GM23338 (cell line): ENCODE data around the gene PAPPA2. TPM values are rescaled to one million over a fixed set of nuclear protein-coding genes. Genes with fewer than 3 reads are reported as not detected.

Experiments used
- ATAC-seq: fragments of 200-7000 bp; cut with Tn5 transposase; 3 replicates; pipeline ENCODE4 v1.9.1; 2020
- DNase-seq: peaks from one replicate; pipeline ENCODE4 v3.0.0-alpha.2; 2015; ENCODE audit warnings: low spot score
- H2AFZ ChIP-seq: fragments of 200-600 bp; sonication (generic); 2 replicates; pipeline ENCODE4 v1.8.0; 2016; ENCODE audit warnings: antibody characterized with exemption, mild to moderate bottlenecking, moderate library complexity
- H3F3A ChIP-seq: fragments of 200-600 bp; sonication (generic); replicated peaks from 2 replicates; pipeline ENCODE4 v1.8.0; 2017; ENCODE audit warnings: antibody characterized with exemption, mixed run types, low read depth
- H3K27ac ChIP-seq: fragments of 200-600 bp; sonication (generic); 2 replicates; pipeline ENCODE4 v1.6.1; 2016; ENCODE audit warnings: low read depth
- H3K27me3 ChIP-seq: fragments of 200-600 bp; sonication (generic); 2 replicates; pipeline ENCODE4 v1.8.0; 2016; ENCODE audit warnings: mild to moderate bottlenecking, mixed run types, moderate library complexity; ENCODE audit not compliant: insufficient read depth
- H3K36me3 ChIP-seq: fragments of 200-600 bp; sonication (generic); 2 replicates; pipeline ENCODE4 v1.8.0; 2016; ENCODE audit warnings: mild to moderate bottlenecking; ENCODE audit not compliant: insufficient read depth
- H3K4me1 ChIP-seq: fragments of 200-600 bp; sonication (generic); 2 replicates; pipeline ENCODE4 v1.8.0; 2016; ENCODE audit warnings: mild to moderate bottlenecking, moderate library complexity; ENCODE audit not compliant: insufficient read depth
- H3K4me2 ChIP-seq: fragments of 200-600 bp; sonication (generic); 2 replicates; pipeline ENCODE4 v1.7.1; 2017; ENCODE audit warnings: mixed run types
- H3K4me3 ChIP-seq: fragments of 200-600 bp; sonication (generic); 2 replicates; pipeline ENCODE4 v1.6.1; 2016; ENCODE audit warnings: mixed run types
- H3K79me2 ChIP-seq: fragments of 200-600 bp; sonication (generic); replicated peaks from 2 replicates; pipeline ENCODE4 v1.8.0; 2017; ENCODE audit warnings: mild to moderate bottlenecking; ENCODE audit not compliant: insufficient read depth
- H3K9me2 ChIP-seq: fragments of 200-600 bp; sonication (generic); 2 replicates; pipeline ENCODE4 v1.8.0; 2017; ENCODE audit not compliant: insufficient read depth
- H4K20me1 ChIP-seq: fragments of 200-600 bp; sonication (generic); replicated peaks from 2 replicates; pipeline ENCODE4 v1.8.0; 2017; ENCODE audit warnings: mild to moderate bottlenecking; ENCODE audit not compliant: insufficient read depth
- H3K27ac Mint-ChIP-seq: 2 replicates; pipeline ENCODE4 v1.8.0; 2020; ENCODE audit warnings: inconsistent platforms, mild to moderate bottlenecking, moderate library complexity, mixed read lengths
- H3K27me3 Mint-ChIP-seq: 3 replicates; pipeline ENCODE4 v1.8.0; 2022; ENCODE audit warnings: low read depth, mild to moderate bottlenecking, moderate library complexity, mixed read lengths, inconsistent platforms; ENCODE audit not compliant: insufficient read depth, poor library complexity
- H3K36me3 Mint-ChIP-seq: 3 replicates; pipeline ENCODE4 v1.8.0; 2021; ENCODE audit warnings: low read depth, mild to moderate bottlenecking, inconsistent platforms, moderate library complexity, mixed read lengths
- H3K4me1 Mint-ChIP-seq: 3 replicates; pipeline ENCODE4 v1.8.0; 2020; ENCODE audit warnings: mild to moderate bottlenecking, inconsistent platforms, mixed read lengths
- H3K4me3 Mint-ChIP-seq: 3 replicates; pipeline ENCODE4 v1.8.0; 2021; ENCODE audit warnings: moderate library complexity, mild to moderate bottlenecking, inconsistent platforms, mixed read lengths
- H3K9me3 Mint-ChIP-seq: 3 replicates; pipeline ENCODE4 v1.8.0; 2020; ENCODE audit warnings: moderate library complexity, mild to moderate bottlenecking, inconsistent platforms, mixed read lengths
- CREB1 ChIP-seq: fragments of 250-450 bp; sonication (Bioruptor Pico); IDR thresholded peaks from 2 replicates; pipeline ENCODE4 v1.5.0; 2020; ENCODE audit warnings: low read depth, mild to moderate bottlenecking, moderate library complexity
- EZH2 ChIP-seq: fragments of 200-600 bp; sonication (generic); IDR thresholded peaks from one replicate; pipeline ENCODE4 v1.8.0; 2017; ENCODE audit warnings: antibody characterized with exemption, mild to moderate bottlenecking, low read depth; ENCODE audit not compliant: unreplicated experiment
- EZH2phosphoT487 ChIP-seq: fragments of 200-600 bp; sonication (generic); IDR thresholded peaks from one replicate; pipeline ENCODE4 v1.8.1; 2018; ENCODE audit warnings: antibody characterized with exemption; ENCODE audit not compliant: unreplicated experiment
- JUNB ChIP-seq: IDR thresholded peaks from one replicate; pipeline ENCODE4 v1.6.1; 2016; ENCODE audit warnings: antibody characterized with exemption; ENCODE audit not compliant: unreplicated experiment
- NANOG ChIP-seq: IDR thresholded peaks from 2 replicates; pipeline ENCODE4 v1.6.1; 2016; ENCODE audit warnings: antibody characterized with exemption, borderline replicate concordance
- POLR2AphosphoS5 ChIP-seq: IDR thresholded peaks from 2 replicates; pipeline ENCODE4 v1.6.1; 2016; ENCODE audit warnings: antibody characterized with exemption, low read depth
- STAT1 ChIP-seq: IDR thresholded peaks from one replicate; pipeline ENCODE4 v1.6.1; 2016; ENCODE audit warnings: antibody characterized with exemption; ENCODE audit not compliant: unreplicated experiment
- ZNF114 ChIP-seq: fragments of 250-450 bp; sonication (Bioruptor Pico); IDR thresholded peaks from 2 replicates; pipeline ENCODE4 v1.5.0; 2020; ENCODE audit warnings: mild to moderate bottlenecking, moderate library complexity
- ZNF331 ChIP-seq: fragments of 250-450 bp; sonication (Bioruptor Pico); IDR thresholded peaks from 2 replicates; pipeline ENCODE4 v1.5.0; 2020; ENCODE audit warnings: low read depth, mild to moderate bottlenecking, moderate library complexity
- polyA plus RNA-seq: library from polyadenylated mRNA; unstranded; fragments of >200 nt; fragmentation: Nextera tagmentation; extraction: Ambion mirVana; gene quantifications from 2 replicates; pipeline ENCODE4 v1.2.1, GENCODE V29; 2016
- total RNA-seq: library from RNA; depleted of rRNA; stranded (reverse); fragments of >200 nt; shearing (Covaris generic); gene quantifications from 2 replicates; pipeline ENCODE4 v1.2.3, GENCODE V29; 2014
- TF ChIP-seq, protein P1 (sequence below), 2 experiments: fragments of 200-600 bp in 1 of 2; sonication (generic) in 1 of 2; conservative IDR thresholded peaks; 2 replicates each; pipeline versions ENCODE4 v1.5.1 to v1.6.1; 2016 to 2017; ENCODE audit warnings: antibody characterized with exemption in 2 of 2, low read depth in 2 of 2, mild to moderate bottlenecking in 2 of 2, moderate library complexity in 1 of 2
- TF ChIP-seq, protein P2 (sequence below): fragments of 250-450 bp; sonication (Bioruptor Pico); IDR thresholded peaks from 2 replicates; pipeline ENCODE4 v1.5.0; 2020; ENCODE audit warnings: mild to moderate bottlenecking, moderate library complexity
- TF ChIP-seq, protein P3 (sequence below): IDR thresholded peaks from one replicate; pipeline ENCODE4 v1.6.1; 2018; ENCODE audit warnings: antibody characterized with exemption; ENCODE audit not compliant: unreplicated experiment
- TF ChIP-seq, protein P4 (sequence below): IDR thresholded peaks from 2 replicates; pipeline ENCODE4 v1.6.1; 2016; ENCODE audit warnings: antibody characterized with exemption

Gene PAPPA2
- total and polyA plus RNA-seq, 2 experiments from 2014 or later = 1.4 to 1.7 TPM

DNA sequence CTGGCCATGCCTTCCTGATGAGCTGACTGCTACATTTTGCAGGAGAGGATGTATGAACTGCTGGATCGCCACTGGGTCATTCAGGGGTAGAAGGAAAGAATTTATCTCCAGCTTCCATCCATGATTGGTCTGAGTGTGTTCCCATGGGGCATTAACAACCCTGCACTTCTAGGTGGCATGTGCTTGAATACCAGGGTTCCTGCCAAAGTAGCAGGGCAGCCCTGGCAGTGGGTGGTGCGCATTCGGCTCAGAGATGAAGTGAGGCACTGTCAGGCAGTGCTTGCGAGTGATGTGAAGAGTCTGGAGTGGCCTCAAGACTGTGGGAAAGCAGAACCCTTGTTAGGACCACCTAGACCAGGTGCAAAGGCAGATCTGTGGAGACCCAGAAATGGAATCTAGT is 406.6 kb downstream of the PAPPA2 start:
- Histone ChIP-seq H3K27ac (no peak overlapping the region), H3K4me2 (no peak overlapping the region), H2AFZ (no peak overlapping the region), H3K79me2 (no peaks in the 10 kb centered on the region), H4K20me1 (no peaks in the 10 kb centered on the region), H3K4me3 (no peak overlapping the region), H3K9me2 (peaks cover 3% of the 10 kb centered on the region; the same call in 1 of the 2 replicates), H3K27me3 (no peaks in the 10 kb centered on the region), H3K4me1 (no peaks in the 10 kb centered on the region), H3K36me3 (no peaks in the 10 kb centered on the region), H3F3A (no peaks in the 10 kb centered on the region)
- no peak for ATAC-seq
- Mint-ChIP-seq H3K4me3 (no peak overlapping the region), H3K9me3 (no peaks in the 10 kb centered on the region), H3K36me3 (no peaks in the 10 kb centered on the region), H3K27me3 (no peaks in the 10 kb centered on the region), H3K27ac (no peak overlapping the region), H3K4me1 (peaks cover 8% of the 10 kb centered on the region; the same call in 1 of the 3 replicates)
- TF ChIP-seq ZNF331 (CRISPR knock-in tag) (no peak), EZH2 (no peak), NANOG (no peak), POLR2AphosphoS5 (no peak), ZNF114 (no peak), EZH2phosphoT487 (no peak), JUNB (no peak), STAT1 (no peak), CREB1 (CRISPR knock-in tag) (no peak)
- TF ChIP-seq, protein P1, sequence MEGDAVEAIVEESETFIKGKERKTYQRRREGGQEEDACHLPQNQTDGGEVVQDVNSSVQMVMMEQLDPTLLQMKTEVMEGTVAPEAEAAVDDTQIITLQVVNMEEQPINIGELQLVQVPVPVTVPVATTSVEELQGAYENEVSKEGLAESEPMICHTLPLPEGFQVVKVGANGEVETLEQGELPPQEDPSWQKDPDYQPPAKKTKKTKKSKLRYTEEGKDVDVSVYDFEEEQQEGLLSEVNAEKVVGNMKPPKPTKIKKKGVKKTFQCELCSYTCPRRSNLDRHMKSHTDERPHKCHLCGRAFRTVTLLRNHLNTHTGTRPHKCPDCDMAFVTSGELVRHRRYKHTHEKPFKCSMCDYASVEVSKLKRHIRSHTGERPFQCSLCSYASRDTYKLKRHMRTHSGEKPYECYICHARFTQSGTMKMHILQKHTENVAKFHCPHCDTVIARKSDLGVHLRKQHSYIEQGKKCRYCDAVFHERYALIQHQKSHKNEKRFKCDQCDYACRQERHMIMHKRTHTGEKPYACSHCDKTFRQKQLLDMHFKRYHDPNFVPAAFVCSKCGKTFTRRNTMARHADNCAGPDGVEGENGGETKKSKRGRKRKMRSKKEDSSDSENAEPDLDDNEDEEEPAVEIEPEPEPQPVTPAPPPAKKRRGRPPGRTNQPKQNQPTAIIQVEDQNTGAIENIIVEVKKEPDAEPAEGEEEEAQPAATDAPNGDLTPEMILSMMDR (conservative IDR thresholded peaks at IDR 0.05; ENCODE audit: low read depth in 2 of 2) = no peak
- TF ChIP-seq, protein P2, sequence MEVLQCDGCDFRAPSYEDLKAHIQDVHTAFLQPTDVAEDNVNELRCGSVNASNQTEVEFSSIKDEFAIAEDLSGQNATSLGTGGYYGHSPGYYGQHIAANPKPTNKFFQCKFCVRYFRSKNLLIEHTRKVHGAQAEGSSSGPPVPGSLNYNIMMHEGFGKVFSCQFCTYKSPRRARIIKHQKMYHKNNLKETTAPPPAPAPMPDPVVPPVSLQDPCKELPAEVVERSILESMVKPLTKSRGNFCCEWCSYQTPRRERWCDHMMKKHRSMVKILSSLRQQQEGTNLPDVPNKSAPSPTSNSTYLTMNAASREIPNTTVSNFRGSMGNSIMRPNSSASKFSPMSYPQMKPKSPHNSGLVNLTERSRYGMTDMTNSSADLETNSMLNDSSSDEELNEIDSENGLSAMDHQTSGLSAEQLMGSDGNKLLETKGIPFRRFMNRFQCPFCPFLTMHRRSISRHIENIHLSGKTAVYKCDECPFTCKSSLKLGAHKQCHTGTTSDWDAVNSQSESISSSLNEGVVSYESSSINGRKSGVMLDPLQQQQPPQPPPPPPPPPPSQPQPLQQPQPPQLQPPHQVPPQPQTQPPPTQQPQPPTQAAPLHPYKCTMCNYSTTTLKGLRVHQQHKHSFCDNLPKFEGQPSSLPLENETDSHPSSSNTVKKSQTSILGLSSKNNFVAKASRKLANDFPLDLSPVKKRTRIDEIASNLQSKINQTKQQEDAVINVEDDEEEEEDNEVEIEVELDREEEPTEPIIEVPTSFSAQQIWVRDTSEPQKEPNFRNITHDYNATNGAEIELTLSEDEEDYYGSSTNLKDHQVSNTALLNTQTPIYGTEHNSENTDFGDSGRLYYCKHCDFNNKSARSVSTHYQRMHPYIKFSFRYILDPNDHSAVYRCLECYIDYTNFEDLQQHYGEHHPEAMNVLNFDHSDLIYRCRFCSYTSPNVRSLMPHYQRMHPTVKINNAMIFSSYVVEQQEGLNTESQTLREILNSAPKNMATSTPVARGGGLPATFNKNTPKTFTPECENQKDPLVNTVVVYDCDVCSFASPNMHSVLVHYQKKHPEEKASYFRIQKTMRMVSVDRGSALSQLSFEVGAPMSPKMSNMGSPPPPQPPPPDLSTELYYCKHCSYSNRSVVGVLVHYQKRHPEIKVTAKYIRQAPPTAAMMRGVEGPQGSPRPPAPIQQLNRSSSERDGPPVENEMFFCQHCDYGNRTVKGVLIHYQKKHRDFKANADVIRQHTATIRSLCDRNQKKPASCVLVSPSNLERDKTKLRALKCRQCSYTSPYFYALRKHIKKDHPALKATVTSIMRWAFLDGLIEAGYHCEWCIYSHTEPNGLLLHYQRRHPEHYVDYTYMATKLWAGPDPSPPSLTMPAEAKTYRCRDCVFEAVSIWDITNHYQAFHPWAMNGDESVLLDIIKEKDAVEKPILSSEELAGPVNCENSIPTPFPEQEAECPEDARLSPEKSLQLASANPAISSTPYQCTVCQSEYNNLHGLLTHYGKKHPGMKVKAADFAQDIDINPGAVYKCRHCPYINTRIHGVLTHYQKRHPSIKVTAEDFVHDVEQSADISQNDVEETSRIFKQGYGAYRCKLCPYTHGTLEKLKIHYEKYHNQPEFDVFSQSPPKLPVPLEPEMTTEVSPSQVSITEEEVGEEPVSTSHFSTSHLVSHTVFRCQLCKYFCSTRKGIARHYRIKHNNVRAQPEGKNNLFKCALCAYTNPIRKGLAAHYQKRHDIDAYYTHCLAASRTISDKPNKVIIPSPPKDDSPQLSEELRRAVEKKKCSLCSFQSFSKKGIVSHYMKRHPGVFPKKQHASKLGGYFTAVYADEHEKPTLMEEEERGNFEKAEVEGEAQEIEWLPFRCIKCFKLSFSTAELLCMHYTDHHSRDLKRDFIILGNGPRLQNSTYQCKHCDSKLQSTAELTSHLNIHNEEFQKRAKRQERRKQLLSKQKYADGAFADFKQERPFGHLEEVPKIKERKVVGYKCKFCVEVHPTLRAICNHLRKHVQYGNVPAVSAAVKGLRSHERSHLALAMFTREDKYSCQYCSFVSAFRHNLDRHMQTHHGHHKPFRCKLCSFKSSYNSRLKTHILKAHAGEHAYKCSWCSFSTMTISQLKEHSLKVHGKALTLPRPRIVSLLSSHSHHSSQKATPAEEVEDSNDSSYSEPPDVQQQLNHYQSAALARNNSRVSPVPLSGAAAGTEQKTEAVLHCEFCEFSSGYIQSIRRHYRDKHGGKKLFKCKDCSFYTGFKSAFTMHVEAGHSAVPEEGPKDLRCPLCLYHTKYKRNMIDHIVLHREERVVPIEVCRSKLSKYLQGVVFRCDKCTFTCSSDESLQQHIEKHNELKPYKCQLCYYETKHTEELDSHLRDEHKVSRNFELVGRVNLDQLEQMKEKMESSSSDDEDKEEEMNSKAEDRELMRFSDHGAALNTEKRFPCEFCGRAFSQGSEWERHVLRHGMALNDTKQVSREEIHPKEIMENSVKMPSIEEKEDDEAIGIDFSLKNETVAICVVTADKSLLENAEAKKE (CRISPR knock-in tag) = no peak
- TF ChIP-seq, protein P3, sequence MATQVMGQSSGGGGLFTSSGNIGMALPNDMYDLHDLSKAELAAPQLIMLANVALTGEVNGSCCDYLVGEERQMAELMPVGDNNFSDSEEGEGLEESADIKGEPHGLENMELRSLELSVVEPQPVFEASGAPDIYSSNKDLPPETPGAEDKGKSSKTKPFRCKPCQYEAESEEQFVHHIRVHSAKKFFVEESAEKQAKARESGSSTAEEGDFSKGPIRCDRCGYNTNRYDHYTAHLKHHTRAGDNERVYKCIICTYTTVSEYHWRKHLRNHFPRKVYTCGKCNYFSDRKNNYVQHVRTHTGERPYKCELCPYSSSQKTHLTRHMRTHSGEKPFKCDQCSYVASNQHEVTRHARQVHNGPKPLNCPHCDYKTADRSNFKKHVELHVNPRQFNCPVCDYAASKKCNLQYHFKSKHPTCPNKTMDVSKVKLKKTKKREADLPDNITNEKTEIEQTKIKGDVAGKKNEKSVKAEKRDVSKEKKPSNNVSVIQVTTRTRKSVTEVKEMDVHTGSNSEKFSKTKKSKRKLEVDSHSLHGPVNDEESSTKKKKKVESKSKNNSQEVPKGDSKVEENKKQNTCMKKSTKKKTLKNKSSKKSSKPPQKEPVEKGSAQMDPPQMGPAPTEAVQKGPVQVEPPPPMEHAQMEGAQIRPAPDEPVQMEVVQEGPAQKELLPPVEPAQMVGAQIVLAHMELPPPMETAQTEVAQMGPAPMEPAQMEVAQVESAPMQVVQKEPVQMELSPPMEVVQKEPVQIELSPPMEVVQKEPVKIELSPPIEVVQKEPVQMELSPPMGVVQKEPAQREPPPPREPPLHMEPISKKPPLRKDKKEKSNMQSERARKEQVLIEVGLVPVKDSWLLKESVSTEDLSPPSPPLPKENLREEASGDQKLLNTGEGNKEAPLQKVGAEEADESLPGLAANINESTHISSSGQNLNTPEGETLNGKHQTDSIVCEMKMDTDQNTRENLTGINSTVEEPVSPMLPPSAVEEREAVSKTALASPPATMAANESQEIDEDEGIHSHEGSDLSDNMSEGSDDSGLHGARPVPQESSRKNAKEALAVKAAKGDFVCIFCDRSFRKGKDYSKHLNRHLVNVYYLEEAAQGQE = no peak
- TF ChIP-seq, protein P4, sequence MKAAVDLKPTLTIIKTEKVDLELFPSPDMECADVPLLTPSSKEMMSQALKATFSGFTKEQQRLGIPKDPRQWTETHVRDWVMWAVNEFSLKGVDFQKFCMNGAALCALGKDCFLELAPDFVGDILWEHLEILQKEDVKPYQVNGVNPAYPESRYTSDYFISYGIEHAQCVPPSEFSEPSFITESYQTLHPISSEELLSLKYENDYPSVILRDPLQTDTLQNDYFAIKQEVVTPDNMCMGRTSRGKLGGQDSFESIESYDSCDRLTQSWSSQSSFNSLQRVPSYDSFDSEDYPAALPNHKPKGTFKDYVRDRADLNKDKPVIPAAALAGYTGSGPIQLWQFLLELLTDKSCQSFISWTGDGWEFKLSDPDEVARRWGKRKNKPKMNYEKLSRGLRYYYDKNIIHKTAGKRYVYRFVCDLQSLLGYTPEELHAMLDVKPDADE = no peak
- DNase-seq = no peak
